AG09319 (cell line): Measurements from ENCODE around the gene CRYM.
"Not testable (repeated sequence)": the region's sequence is repeated elsewhere in the genome, so short reads cannot be mapped to it uniquely, and the experiment has no call there.

ENCODE experiments used
- DNase-seq: peaks from one replicate; pipeline ENCODE4 v3.0.0-alpha.2; 2010; ENCODE audit warnings: low read depth; ENCODE audit errors: extremely low read depth
- CTCF ChIP-seq: IDR thresholded peaks from 2 replicates; pipeline ENCODE4 v1.5.1; 2011; ENCODE audit warnings: low read depth, mild to moderate bottlenecking, inconsistent platforms, low read length, moderate library complexity

The CRYM gene

DNA sequence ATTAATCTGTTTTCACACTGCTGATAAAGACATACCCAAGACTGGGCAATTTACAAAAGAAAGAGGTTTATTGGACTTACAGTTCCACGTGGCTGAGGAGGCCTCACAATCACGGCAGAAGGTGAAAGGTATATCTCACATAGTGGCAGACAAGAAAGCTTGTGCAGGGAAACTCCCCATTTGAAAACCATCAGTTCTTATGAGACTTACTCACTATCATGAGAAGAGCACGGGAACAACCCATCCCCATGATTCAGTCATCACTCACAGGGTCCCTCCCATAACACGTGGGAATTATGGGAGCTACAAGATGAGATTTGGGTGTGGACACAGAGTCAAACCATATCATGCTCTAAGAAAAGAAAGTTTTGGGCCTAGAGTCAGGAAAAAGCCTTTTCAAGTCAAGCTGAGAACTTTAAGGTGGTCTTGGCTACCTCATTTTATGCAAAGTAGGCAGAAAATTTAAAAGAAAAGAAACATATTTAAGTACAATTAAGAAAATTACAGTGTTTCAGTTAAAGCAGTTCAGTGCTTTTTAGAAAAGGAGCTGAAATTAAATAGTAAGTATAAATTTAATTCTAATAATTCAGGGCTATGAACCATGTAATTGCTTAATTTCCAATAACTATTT is 24.9 kb upstream of the CRYM start:
- no peak for TF ChIP-seq CTCF
- DNase-seq: peak; percentile 38

GRCh38 chr16:21302454-21302853 is 24.4 kb upstream of the CRYM start:
- DNase-seq: no peak
- TF ChIP-seq CTCF: no peak

- no peak for TF ChIP-seq CTCF
- DNase-seq: no peak
These were observed 23.8 kb upstream of the CRYM start for GRCh38 chr16:21301895-21302291.

- peak; percentile 21 for TF ChIP-seq CTCF
- no peak for DNase-seq
These were observed 23.2 kb upstream of the CRYM start for GRCh38 chr16:21301168-21301894.

DNA sequence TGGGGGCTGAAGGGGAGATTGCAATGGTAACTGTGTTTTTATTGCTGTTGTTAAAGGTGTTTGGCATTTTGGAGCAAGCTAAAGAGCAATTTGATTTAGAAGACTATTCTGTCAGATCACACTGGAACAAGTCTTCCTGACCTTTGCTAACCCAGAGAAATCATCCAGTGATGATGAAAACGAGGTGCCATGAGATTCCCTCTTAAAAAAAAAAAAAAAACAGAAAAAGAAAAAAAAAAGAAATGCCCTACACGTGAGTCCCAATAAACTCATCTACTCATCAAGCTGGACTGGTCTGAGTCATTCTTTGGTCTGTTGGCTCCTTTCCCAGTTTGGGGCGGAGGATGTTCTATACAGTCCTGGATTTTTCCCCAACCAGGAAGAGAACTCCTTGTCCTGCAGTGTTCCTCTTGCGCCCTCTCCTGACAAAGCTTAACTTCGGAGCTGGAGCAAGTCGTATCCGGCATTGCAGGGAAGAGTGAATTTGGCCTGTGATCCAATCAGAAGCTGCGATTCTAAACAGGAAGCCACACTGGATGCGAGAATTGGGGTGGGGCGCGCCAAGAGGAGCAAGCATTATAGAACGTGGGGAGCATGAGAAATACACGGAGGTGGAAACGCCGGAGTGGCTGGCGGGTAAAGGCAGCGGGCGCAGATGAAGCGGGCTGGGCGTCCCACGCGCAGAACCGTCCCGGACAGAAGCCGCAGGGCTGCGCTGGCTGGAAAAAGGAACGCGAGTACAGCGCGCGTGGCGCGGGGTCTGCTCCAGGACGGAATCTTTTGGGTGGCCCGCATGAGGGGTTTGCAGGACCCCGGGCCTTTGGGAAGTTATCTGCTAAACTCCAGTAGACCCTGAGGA is 22.4 kb upstream of the CRYM start:
- peak; percentile 99 for DNase-seq
- TF ChIP-seq CTCF: peak; percentile 98

- DNase-seq: not testable (repeated sequence)
These were observed 11.7 kb upstream of the CRYM start for GRCh38 chr16:21289789-21290188.

DNA sequence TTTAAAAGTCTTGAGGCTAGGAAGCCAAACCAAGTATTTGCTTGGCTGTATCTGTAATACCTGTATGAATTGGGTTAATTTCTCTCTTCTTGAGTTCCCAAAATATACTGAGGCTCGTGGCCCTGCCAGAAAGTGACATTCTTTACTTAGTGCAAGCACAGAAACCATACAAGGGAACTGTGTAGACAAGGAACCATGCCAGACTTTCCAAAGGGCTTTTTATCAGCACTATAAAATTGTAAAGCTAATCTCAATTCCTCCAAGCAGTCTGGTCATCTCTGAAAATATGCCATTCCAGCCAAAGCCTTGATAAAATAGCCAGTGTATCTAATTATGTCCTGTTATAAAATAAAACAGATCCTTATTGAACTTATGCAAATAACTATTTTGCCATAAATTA is 7.2 kb upstream of the CRYM start:
- no peak for TF ChIP-seq CTCF

More for the DNA sequence above, 7.2 kb upstream of the CRYM start:
- no peak for DNase-seq
